ENCODE results near the gene ZRANB1.

Gene ZRANB1

DNA sequence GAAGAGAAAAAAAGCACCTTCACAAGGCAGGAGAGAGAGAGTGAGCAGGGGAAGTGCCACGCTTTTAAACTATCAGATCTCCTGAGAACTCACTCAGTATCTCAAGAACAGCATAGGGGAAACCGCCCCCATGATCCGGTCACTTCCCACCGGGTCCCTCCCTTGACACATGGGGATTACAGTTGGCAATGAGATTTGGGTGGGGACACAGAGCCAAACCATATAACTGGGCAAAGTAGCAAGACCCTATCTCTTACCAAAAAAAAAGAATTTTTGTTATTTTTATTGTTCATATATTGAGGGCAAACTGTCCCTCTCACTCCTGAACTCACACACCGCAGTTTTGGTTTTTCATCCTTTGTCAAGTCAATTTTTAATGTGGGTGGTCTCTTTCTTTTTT is 18.2 kb upstream of the ZRANB1 start:
- DNase-seq, result no peak

DNA sequence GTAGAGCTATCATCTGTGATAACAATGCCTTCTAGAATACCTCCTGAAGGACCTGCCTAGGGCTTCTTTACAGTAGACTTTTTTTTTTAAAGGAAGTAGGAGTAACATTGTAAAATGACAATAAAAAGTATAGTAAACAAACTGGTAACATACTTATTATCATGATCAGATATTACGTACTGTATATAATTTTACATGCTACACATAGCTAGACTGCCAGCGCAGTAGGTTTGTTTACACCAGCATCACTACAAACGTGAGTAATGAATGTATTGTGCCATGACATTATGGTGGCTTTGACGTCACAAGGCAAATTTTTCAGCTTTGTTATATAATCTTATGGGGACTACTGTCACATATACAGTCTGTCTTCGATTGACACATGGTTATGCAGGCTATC is 15.4 kb upstream of the ZRANB1 start:
- DNase-seq, result no peak

DNA sequence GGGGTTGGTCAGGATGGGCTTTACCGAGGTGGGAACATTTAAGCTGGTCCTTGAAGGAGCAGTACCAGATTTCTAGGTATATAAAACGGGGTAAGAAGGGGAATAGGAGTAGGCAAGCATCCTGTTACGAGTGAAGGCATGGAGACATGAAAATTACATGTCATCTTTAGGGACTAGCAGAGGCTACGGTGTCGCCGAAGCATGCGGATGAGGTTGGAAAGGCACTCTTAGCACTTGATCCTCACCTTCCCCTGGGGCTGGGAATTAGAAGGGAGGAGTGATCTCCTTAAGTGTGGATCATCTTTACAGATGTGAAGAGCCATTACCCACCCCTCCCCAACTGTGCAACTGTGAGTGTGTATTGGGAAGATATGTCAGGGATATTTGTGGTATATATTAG is 13.8 kb upstream of the ZRANB1 start:
- DNase-seq, result no peak

DNA sequence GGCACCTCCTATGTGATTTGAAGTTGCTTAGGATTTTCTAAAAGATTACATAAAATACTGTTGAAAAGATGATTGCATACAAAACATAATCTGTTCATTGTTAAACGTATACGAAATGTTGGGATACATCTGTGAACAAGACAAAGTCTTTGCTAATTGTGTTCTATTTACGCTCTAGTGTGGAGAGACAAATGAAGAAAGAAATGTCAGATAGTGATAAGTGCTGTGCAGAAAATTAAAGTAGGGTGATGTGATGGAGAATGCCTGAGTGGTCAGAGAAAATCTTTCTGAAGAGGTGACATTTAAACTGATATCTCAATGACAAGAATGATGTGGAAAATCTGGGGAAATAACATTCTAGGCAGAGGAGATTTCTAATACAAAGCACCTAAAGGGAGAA is 13.4 kb upstream of the ZRANB1 start:
- no peak for DNase-seq

DNA sequence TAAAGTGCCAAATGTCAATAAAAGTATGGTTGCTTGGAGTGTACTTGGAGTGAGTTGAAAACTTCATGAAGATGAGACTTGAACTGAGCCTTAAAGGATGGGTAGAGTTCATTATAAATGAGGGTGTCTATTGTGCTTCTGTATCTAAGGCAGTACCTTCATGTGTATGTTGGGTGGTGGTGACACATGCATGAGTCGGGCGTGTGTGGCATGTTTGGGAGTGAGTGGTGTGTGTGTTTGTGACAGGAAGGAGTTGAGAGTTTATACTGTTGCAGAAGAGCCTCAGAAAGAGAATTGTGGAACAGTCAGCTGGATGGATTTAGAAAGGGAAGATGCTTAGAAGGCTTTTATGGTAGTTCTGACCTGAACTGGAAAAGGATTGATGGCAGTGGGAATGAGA is 6.0 kb upstream of the ZRANB1 start:
- no peak for DNase-seq

DNA sequence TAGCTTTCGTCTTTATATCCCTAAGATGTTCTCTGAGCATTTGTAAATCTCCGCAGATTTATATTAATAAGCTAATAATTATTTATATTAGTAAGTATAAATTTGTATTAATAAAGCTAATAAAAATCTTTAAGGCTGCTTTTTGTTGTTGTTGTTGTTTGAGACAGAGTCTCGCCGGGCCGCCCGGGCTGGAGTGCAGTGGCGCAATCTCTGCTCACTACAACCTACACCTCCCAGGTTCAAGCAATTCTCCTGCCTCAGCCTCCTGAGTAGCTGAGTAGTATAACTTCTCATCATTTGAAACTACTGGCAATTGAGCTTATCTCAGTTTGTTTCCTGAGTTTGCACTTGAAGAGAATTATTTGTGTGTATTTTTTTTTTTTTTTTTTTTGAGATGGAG is 5.1 kb upstream of the ZRANB1 start:
- no peak for DNase-seq

DNA sequence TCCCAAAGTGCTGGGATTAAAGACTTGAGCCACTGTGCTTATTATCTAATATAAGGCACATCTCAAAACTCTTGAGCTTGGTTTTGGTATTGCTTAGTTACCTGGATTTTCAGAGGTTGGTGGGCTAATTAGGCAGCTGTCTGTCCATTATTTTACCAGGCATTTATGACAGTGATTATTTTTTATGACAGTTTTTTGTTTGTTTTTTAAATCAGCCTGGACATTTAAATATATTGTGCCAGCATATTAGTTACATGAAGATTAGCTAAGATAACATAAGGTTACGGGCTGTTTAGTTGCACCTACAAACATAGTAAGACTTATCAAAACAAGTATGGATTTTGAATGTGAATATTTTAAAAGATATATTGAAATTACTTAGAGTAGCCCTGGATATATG is 2.6 kb upstream of the ZRANB1 start:
- no peak for DNase-seq

DNA sequence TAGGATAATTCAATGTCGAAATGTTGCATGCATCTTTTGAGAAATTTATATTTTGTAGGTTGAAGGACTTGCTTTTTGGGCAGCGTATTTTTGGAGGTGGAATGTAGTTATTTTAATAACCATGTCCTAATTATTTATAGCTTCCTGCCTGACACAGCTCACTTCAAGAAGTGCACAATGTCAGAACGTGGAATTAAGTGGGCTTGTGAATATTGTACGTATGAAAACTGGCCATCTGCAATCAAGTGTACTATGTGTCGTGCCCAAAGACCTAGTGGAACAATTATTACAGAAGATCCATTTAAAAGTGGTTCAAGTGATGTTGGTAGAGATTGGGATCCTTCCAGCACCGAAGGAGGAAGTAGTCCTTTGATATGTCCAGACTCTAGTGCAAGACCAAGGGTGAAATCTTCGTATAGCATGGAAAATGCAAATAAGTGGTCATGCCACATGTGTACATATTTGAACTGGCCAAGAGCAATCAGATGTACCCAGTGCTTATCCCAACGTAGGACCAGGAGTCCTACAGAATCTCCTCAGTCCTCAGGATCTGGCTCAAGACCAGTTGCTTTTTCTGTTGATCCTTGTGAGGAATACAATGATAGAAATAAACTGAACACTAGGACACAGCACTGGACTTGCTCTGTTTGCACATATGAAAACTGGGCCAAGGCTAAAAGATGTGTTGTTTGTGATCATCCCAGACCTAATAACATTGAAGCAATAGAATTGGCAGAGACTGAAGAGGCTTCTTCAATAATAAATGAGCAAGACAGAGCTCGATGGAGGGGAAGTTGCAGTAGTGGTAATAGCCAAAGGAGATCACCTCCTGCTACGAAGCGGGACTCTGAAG is 620 bp downstream of the ZRANB1 start:
- DNase-seq, result no peak

DNA sequence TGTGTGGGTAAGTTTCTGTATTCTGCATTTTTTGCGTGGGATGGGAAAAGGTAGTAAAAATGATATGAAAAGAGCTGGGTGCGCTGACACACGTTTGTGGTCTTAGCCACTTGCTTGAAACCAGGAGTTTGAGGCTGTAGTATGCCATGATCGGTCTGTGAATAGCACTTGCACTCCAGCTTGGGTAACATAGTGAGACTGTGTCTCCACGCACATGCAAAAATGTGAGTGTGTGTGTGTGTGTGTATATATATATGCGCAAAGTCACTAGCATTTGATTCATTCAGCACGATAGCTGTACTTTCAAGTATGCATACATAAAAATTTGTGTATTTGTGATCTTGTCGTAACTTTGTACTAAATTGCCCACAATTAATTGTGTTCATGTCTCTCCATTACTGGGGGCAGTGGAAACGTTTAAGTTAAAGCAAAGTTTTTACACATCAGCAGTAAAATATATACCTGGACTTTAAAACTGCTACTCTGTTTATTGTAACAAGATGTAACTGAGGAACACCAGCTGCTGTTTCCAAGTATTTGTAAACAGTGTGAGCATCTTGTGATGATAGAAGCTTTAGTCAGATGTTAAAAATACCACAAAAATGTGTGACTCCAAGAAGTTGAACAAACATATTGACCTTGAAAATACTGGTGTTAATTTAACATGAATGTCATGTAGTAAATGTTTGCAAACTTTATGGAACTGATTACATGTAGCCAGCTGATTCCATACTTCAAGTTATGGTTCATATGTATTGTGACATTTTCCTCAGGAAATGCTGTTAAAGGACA is 1.6 kb downstream of the ZRANB1 start:
- no peak for DNase-seq

DNA sequence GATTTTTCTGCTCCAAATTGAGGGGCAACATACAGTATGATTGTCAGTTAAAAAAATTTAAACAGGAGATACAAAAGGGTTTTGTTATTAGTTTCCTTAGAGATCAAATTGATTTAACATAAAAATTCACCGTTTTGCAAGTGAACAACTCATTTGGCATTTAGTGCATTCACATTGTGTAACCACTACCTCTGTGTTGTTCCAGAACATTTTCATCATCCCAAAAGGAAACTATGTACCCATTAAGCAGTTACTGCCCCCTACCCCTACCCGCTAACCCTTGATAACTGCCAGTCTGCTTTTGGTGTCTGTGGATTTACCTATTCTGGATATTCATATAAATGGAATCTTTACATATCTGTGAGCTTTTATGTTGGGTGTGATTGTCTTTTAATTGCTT is 3.1 kb downstream of the ZRANB1 start:
- no peak for DNase-seq

DNA sequence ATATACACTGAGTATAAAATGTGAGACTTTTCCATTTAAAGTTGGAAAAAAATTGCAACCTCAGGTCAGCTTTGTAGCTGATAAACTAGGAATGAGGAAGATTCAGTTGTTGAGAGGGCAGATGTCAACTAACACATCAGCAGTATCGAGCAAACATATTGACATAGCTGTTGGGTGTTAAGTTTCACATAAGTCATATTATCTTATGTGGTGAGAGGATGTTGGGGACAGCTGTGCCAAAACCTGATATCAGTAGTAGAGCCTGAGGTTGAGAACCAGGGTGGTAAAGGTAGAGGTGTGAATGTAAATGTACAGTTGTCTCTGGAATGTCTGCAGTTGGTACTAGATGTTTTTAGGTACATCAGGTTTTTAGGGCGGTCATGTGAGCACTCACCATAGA is 5.0 kb downstream of the ZRANB1 start:
- no peak for DNase-seq

DNA sequence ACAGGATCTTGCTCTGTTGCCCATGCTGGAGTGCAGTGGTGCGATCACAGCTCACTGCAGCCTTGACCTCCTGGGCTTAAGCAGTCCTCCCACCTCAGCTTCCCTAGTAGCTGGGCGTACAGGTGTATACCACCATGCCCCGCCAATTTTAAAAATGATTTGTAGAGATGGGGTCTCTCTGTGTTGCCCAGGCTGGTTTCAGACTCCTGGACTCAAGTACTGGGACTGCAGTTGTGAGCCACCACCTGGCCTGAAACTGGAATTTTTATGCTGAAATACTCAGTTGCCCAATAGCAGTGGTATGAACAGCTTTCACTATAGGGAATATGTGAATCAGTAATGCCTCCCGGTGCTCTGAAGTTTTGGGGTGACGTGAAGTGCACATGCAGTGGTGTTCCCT is 7.6 kb downstream of the ZRANB1 start:
- no peak for DNase-seq

DNA sequence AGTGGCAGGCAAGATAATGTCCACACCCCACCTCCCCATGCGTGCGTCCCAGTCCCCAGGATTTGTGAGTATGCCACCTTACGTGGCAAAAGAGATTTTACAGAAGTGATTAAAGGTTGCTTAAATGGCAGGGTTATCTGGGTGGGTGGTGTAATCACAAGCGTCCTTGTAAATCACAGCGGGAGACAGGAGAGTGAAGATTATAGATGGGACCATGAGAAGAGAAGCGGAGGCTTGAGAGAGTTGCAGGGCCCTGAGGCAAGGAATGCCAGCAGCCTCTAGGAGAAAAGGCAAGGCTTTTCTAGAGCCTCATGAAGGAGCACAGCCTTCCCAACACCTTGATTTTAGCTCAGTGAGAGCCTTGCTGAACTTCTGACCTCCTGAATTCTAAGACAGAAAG is 10.2 kb downstream of the ZRANB1 start:
- no peak for DNase-seq

DNA sequence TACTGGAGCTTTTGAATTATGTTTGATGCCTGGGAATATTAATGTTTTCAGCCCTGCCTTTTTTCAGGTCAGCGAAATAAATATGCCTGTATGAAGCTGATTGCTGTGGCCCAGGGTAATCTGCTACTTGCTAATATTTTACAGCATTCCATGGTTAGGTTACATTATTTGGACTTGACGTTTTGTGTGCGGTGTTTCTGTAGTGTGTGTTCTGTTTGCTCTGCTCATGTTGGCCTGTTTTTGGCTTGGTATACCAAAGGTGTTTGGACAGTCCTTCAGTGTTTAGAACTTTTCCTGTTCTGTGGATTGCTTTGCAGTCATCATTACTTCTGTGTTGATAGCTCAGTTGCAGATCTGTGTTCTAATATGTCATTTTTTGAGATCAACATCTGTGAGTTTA is 11.5 kb downstream of the ZRANB1 start:
- no peak for DNase-seq

DNA sequence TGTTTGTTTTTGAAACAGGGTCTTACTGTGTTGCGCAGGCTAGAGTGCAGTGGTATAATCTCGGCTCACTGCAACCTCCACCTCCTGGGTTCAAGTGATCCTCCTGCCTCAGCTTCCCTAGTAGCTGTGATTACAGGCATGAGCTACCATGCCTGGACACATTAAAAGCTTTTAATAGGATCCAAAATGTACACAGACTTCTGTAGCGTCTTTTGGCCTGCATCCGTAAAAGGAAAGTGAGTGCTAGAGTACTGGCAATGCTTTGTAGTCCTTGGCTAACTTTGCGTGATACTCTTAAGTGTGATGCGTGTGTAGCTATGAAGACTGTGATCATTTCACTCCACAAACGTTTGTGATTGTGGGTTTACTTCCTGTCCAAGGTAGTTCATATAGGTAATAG is 13.3 kb downstream of the ZRANB1 start:
- DNase-seq, result no peak

DNA sequence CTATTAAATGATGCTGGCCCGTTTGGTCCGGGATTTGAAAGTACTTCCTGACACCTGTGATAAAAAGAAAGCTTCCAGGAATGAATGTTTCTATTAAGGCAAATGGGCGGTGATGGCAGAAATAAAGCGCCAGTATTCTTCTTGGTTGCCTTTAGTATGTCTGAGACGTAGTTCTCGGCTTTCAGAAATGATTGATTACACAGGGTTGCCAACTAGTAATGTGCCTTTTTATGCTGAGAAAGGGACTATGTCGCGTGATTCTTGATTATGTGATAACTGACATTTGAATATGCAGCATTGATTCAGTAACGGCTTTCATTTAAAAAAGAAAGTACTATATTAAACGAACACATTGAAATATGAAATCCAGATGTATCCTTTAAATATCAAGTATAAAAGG is 13.9 kb downstream of the ZRANB1 start:
- no peak for DNase-seq

DNA sequence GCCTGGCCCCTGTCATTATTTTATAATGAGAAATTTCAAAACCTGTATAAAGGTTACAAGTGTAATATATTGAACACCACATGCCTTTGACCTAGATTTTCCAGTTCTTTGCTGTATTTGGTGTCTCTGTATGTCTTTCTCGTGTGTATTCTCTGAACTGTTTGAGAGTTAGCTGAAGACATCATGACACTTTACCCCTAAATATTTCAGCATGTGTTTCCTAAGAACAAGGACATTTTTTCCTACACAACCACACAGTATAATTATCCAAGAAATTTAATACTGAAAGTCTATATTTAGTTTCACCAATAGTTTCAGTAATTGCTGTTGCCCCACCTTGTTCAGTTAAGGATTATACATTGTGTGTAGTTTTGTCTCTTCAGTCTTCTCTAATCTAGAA is 14.8 kb downstream of the ZRANB1 start:
- no peak for DNase-seq

DNA sequence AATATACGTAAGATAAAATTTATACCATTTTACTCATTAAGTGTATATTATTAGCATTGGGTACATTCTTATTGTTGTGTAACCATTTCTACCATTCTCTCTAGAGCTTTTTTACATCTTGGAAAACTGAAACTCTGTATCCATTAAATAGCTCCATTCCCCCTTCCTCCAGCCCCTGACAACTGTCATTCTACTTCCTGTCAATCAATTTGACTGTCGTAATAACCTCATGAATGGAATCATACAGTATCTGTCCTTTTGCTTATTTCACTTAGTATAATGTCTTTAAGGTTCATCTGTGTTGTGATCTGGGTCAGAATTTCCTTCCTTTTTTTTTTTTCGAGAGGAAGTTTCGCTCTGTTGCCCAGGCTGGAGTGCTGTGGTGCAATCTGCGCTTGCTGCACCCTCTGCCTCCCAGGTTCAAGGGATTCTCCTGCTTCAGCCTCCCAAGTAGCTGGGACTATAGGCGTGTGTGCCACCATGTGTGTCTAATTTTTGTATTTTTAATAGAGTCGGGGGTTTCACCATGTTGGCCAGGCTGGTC is 15.6 kb downstream of the ZRANB1 start:
- DNase-seq, result no peak

DNA sequence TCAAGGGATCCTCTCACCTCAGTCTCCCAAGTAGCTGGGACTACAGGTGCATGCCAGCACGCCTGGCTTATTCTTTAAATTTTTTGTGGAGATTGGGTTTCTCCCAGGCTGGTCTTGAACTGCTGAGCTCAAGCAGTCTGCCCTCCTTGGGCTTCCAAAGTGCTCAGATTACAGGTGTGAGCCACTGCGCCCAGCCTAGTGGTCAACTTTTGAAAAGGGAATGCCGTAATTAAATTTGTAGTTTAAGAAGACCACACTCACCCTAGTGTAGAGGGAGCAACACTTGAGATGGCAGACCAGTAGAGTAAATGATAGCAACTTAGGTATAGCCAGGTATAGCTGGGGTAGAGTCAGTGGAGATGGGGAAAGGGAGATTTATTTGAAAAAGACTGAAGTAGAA is 17.6 kb downstream of the ZRANB1 start:
- no peak for DNase-seq

DNA sequence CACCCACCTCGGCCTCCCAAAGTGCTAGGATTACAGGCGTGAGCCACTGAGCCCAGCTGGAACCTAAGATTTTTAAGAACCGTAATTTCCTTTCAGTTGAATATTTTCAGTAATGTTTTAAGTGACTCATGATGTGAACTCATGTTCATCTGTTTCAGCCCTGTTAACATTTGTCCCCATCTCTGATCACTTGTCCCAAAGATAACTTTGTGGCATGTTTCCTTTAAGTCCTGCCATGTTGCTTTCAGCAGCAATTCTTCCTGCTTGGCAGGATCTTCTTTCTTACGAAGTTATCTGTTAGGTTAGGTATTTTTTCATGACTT is 19.3 kb downstream of the ZRANB1 start:
- DNase-seq, result no peak

DNA sequence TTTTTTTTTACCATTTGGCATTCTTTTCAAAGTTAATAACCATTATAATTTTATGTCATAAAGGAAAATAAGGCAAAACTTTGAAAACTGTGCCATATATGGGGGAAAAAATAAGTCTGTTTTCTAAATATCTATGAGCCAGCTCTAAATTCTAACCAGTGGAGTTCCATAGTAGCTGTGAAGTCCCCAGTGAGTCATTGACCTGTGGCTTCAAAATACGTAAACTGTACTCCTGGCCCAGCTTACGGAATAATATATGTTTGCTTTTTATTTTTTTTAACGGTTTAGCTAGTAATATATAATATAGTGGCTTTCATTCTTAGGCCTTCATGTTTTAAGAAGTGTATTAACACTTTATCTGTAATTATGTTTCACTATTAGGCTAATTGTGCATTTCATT is 20.5 kb downstream of the ZRANB1 start:
- no peak for DNase-seq

DNA sequence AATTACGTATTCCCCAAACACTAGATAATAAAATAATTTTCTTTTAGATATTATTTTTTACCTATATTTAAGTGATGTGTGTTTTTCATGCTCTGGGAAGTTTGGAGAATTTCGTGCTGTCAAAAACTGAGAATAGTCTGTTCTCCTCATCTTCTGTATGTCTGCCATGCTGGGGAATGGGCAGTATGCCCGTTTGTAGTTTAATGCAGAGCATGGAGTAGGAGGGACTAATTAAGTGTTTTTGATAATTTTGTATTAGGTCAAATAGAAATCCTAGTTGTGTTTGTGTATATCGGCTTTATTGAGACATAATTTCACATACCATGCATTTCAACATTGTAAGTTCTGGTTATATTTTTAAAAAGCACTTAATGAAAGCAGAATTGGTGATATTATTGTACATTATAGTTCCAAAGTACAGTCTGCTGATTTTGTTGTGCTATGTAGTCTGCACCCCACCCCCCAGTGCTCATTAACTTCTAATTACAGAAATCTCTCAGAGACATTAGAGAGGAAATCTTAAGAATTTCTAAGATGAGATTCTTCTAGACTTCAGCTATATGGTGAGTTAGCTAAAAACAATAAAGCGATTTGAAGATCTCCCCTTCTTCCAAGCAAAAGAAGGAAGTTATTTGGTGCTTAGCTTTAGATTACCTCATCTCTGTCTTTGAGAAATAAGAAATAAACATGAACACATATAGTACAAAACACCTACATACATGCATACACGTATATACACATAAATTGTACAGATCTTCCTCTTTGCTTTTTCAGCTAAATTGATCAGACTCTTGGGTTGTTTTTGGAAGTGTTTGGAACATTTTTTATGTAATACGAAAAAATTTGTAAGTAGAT is 22.2 kb downstream of the ZRANB1 start:
- DNase-seq, result no peak

DNA sequence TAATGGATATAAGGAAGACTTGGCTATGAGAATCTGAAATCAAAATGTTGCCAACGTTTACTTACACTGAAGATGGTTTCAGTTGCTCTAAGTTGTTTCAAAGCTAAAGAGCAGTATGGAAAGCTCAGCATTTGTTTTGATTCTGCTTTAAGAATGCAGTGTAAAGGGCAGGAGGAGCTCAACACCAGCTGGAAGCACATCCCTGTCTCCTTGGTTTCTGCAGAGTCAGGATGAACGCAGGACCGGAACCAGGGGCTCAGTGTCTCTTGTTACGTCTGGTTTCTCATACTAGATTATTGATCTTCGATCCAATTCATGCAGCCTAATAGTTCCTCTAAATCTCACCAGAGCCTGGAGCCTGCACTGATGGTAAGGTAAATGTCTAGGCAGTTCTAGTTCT is 24.1 kb downstream of the ZRANB1 start:
- DNase-seq, result no peak

DNA sequence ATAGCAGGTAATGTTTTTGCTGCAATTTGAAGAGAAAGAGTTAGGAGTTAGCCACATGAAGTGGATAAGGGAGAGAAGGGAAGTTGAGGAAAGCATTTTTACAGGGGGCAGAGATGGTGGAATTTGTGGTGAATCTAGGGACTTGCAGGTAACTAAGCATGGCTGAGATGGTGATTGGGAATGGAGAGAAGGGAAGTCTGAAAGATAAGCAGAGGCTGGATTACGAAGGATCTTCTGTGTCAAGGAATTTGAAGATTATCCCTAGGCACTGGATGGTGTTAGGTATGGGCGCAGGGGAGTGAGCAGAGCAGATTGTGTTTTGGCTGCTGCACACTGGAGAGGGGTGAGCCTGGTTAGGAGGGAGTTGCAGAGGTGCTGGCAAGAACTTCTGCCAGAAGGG is 25.3 kb downstream of the ZRANB1 start:
- DNase-seq, result no peak

Measured in NCI-H187 treated with DMSO at 0.1 percent for 48 hours (cell line).